HG03045 (cell line): ENCODE measurements around the gene MBNL2.

ENCODE experiments used
- ATAC-seq: cut with Tn5 transposase; IDR thresholded peaks from one replicate; pipeline ENCODE4 v1.9.1; 2021; ENCODE audit warnings: mild to moderate bottlenecking, moderate library complexity; ENCODE audit not compliant: unreplicated experiment

Gene MBNL2

DNA sequence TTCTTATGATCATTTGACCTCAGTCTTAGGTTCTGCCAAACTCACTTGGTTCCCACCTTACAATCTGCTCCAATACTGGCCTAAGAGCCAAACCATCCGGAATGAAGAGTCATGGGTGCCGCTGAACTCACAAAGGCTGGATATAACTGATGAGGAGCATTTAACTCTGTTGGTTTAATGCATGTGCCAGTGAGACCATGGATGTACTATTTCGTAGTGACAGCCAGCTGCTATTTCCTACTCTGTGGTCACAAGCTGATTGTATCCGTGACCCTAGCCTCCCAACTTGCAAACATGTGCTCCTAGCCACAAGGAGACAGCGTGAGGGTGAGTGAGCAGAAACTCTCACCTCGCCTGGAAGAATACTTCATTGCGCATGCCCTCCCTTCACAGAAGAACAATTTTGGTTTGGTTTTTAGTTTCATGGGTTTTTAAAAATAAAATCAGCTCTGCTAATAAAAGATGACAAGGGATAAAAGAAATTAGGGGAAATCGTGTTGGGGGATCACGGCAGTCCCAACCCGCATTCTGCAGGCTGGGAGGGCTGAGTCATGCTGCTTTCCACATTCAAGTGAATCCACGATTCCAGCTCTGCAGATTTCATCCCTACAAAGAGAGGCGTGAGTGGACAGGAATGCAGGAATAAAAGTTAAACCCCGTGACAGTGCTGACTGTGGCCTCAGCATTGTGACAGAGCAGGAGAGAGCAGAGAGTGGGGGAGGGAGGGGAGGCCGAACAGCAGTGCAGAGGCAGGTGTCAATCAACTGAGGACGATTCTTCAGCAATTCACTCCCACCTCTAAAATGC lies 145.1 kb downstream of the MBNL2 start:
- ATAC-seq: no peak

- peak; percentile 64 for ATAC-seq
Observed at GRCh38 chr13:97369261-97369893, 147.2 kb downstream of the MBNL2 start.

DNA sequence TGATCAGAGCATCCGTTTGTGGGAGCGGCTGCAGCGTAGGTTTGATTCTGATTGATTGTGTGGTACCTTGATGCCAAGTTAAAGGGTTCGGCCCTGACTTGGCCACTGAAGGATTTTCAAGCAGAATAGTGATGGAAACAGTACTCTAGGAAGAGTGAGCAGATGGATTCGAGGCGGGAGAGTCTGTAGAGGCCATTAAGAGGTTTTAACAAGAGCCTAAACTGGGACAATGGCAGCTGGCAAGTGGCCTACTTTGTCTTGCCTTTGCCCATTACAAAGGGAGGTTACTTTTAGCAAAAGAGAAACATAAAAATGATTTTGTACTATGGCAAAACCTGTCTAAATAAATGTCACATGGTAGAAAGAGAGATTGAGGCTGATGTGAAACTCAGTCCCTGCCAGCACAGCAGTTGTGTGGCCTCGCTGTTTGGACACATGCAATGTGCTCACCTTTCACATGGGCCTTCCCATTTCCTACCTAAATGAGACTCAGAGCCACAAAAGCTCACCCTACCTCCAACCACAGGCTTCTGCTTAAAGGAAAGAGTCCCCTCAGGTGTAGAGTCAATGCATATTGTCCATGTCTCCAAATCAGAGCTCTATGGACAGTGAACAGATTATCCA lies 149.5 kb downstream of the MBNL2 start:
- no peak for ATAC-seq

DNA sequence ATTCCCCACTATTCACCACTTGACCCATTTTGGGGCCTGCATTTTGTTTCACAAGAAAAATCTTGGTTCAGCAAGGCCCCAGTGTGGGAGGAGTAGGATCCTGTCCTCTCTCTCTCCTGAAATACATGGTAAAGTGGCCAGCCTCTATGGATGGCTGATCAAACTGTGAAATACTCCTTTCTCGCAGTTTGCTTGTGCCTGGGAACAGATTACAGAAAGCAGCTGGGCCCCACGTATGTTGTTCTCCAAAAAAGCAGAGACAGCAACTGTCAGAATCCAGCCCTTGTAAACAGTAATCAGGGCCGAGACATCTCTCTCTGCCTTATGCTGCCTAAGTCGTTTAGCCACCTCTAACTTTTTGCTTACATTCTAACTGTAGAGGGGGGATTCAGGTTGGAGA lies 150.8 kb downstream of the MBNL2 start:
- no peak for ATAC-seq

- ATAC-seq: no peak
Observed at GRCh38 chr13:97373787-97374186, 151.7 kb downstream of the MBNL2 start.

DNA sequence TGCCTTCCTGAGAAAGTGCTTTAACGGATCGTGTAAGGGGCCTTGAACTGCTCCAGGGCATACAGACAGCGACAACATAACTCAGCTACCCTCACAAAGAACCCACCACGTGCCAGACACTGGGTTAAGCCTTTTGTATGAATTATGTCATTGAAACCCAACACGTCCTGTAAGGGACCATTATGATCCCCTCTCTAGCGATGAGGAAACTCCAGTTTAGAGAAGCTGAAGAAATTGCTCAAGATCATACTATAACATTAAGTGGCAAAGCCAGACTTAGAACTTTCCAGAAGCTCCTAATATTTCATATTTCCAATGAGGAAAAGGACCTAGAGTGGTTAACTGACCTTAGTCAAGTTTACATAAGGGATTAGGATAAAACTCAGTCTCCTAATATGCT lies 154.8 kb downstream of the MBNL2 start:
- no peak for ATAC-seq

DNA sequence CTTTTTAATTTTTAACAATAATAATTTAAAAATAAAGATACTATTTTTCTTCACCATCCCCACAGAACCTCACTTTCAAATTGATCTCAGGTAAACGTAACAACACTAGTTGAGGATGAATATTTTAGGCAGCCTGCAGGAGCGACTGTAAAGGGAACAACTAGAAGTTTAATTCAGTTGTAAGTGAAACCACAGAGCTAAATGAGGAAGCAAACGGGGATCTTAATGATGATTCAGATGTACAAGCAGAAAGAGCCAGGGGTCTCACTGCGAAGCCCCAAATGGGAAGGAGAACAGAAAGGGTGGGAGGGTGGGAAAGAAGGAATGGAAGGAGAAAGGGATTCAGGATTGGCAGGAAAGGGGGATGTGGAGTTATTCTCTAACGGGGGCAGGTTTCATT lies 157.3 kb downstream of the MBNL2 start:
- no peak for ATAC-seq

DNA sequence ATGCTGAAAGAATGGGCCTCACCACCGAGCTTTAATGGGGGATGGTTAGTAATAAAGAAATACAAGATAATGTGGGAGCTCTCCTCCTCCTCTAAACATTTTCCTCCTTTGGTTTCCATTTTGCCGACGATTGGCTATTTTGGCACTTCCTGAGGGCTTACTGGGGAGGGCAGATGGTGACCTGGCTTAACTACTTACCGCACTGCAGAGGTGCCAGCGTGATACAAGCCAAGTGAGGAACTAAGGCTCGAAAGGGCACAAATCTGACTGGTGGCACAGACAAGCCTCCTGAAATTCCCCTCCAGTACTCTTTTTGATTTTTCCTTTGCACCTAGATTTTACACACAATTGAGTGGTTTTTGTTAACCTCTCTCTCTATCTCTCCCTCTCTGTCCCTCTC lies 158.6 kb downstream of the MBNL2 start:
- no peak for ATAC-seq

DNA sequence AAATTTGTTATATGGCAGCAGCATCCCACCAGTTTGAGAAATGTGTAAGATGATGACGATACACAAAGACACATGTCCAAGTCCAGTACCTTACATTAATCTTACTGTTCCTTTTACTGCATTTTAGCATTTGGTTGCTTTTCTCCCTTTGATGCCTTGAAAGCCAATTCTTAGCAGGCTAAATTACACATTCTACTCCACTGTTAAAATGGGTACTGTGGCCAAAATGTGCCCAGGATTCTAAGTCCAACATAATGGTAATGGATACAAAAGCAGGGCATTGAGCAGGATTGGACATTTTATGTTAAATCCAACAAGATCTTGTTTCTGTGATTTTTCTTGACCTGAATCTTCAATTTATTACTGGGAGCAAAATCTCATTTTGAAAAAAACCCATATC lies 159.1 kb downstream of the MBNL2 start:
- no peak for ATAC-seq

- ATAC-seq: no peak
Observed at GRCh38 chr13:97382276-97382675, 160.1 kb downstream of the MBNL2 start.

GRCh38 chr13:97384371-97384770 lies 162.2 kb downstream of the MBNL2 start:
- no peak for ATAC-seq

DNA sequence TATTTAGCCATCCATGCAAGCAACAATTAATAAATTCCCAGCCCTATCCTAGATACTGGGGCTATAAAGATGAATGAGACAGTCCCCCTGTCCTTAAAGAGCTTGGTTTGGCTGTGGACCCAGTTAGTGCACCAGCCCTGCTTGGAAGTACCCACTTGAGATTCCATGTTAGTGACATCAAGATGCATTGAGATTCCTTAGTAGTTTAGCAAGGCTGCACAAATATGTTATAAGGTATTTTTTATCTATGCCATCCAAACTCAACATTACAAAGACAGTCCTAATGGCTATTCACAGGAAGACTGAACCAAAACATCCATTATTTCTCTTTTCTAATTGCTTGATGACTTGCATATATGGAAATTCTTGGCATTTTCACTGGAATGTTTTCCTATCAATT lies 163.0 kb downstream of the MBNL2 start:
- no peak for ATAC-seq

DNA sequence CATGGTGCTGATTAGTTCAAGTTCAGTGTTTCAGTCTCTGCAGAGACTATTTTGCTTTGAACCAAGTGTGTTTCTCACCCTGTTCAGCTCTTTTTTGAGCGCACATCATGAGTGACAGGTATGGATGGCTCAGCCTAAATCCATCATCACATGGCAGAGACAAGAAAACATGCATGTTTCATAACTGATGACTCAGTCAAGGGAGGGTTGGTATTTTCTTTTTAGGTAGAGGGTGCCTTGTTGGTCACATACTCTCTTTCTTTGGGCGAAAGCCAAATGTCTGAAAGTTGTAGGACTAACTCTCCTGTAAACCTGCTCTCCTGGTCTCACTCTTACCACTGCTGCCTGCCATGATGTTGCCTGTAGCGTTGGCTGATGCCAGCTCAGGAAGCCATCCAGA lies 163.7 kb downstream of the MBNL2 start:
- ATAC-seq: no peak

GRCh38 chr13:97386801-97387484 lies 164.8 kb downstream of the MBNL2 start:
- no peak for ATAC-seq

- no peak for ATAC-seq
Observed at GRCh38 chr13:97387485-97387839, 165.3 kb downstream of the MBNL2 start.

DNA sequence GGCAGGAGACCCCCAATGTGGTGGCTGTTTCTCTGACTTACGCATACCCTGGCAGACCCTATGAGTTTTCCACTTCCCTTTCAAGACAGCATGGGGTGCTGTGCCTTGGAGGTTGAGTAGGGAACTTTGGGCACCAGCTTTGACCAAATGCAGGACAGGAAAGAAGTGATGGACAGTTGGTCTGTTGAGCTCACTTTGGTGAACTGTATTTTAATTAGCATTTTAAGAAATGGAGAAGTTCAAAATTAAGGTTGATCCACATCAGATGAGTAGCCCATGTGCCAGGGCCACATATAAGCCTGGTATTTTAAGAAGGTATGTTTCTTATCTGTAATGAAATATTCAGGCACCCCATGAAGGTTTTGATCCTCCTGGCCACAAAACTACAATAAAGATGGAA lies 165.8 kb downstream of the MBNL2 start:
- no peak for ATAC-seq

DNA sequence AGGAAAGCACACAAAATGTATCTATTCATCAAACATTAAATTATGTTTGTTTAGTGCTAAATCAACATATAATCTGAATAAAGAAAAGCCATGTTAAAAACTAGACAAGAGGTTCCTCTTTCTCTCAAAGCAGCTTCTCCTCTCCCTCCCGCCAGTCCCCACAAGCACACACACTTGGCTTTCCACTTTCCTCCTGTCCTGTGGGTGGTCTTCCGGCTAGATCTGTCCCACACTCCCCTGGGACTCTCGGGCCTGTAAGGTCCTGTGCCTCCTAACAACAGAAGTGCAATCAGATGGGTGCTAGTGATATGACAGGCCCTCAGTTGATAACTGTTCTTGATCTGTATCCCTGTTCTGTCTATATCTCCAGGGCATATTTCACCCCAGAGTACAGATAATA lies 166.2 kb downstream of the MBNL2 start:
- no peak for ATAC-seq

DNA sequence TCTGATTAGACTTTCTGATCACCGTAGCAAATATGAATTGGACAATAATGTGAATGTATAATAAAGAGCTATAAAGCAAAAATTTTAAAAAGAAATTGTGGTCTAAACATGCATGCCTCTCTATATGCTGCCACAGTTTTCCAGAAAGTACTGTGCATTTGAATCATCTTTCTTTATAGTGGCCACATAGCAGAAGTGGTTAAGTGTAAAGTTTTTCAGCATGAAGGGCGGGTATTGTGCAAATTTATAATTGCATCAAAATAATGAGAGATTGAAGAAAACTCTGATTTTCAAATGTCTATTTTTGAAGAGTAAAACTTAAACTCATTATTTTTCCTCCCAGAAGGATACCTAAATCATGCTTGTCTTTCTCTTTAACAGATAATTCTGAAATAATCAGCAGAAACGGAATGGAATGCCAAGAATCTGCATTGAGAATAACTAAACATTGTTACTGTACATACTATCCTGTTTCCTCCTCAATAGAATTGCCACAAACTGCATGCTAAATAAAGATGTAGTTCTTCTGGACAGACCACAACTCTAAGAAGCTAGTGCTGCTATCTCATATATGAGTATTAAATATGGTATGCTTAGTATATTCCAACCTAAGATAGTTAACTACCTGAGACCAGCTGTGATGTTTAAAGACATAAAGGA lies 168.9 kb downstream of the MBNL2 start:
- no peak for ATAC-seq

DNA sequence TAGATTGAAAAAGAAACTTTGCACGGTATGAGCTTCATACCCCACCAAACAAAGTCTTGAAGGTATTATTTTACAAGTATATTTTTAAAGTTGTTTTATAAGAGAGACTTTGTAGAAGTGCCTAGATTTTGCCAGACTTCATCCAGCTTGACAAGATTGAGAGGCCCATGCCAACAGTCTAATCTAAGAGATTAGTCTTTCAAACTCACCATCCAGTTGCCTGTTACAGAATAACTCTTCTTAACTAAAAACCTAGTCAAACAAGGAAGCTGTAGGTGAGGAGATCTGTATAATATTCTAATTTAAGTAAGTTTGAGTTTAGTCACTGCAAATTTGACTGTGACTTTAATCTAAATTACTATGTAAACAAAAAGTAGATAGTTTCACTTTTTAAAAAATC lies 169.9 kb downstream of the MBNL2 start:
- no peak for ATAC-seq

GRCh38 chr13:97394542-97394941 lies 172.4 kb downstream of the MBNL2 start:
- no peak for ATAC-seq

GRCh38 chr13:97395447-97396136 lies 173.5 kb downstream of the MBNL2 start:
- no peak for ATAC-seq
